ENCODE data around the gene OR2T12.

GRCh38 chr1:248243204-248243603 is 60.0 kb downstream of the OR2T12 start:
- TF ChIP-seq CTCF (IDR thresholded peaks at IDR 0.05) (peak in 4 of 6 experiments; percentile 29 to 57 (median 36)), POLR2A (IDR thresholded peaks at IDR 0.05) (no peak)
